IMR-90 (cell line): ENCODE results near the gene GAL3ST3. TPM values are rescaled to one million over a fixed set of nuclear protein-coding genes. Genes with fewer than 3 reads are reported as not detected.

ENCODE experiments used
- ATAC-seq: fragments of 200-7000 bp; cut with Tn5 transposase; 2 replicates; pipeline ENCODE4 v1.9.1; 2020; ENCODE audit warnings: low read depth, mild to moderate bottlenecking, moderate library complexity
- BruUV-seq: library from RNA; stranded (reverse); fragments of 400-500 nt; replicated peaks from 2 replicates; lab custom pipeline; 2021; lab: Mats Ljungman, UMichigan
- CTCF ChIA-PET: fragments of 300-600 bp; formaldehyde crosslinking; extraction: SDS; loops from one replicate; lab custom pipeline; 2021; ENCODE audit warnings: antibody characterized with exemption; lab: Yijun Ruan, JAX
- POLR2A ChIA-PET: fragments of 300-600 bp; sonication (Branson Sonifier 250); formaldehyde crosslinking; loops from one replicate; lab custom pipeline; 2022; ENCODE audit warnings: antibody characterized with exemption; ENCODE audit not compliant: unreplicated experiment; lab: Charles Lee
- DNase-seq: peaks from one replicate; pipeline ENCODE4 v3.0.0; 2013
- H2AFZ ChIP-seq: replicated peaks from 2 replicates; pipeline ENCODE3; 2013; ENCODE audit warnings: low read length, mild to moderate bottlenecking; ENCODE audit not compliant: poor library complexity
- H2AK5ac ChIP-seq: 2 replicates; pipeline ENCODE4 v1.6.1; 2013; ENCODE audit warnings: low read depth, low read length, inconsistent platforms
- H2AK9ac ChIP-seq: replicated peaks from 2 replicates; pipeline ENCODE3; 2013; ENCODE audit warnings: mild to moderate bottlenecking, low read depth, low read length, moderate library complexity; ENCODE audit not compliant: poor library complexity
- H2BK120ac ChIP-seq: 2 replicates; pipeline ENCODE4 v1.6.1; 2013; ENCODE audit warnings: low read depth, low read length, inconsistent platforms
- H2BK15ac ChIP-seq: 3 replicates; pipeline ENCODE4 v1.6.1; 2013; ENCODE audit warnings: low read depth, low read length, inconsistent platforms
- H2BK20ac ChIP-seq: 2 replicates; pipeline ENCODE4 v1.6.1; 2013; ENCODE audit warnings: low read depth, mild to moderate bottlenecking, inconsistent platforms, low read length, moderate library complexity
- H2BK5ac ChIP-seq: 2 replicates; pipeline ENCODE4 v1.6.1; 2013; ENCODE audit warnings: mild to moderate bottlenecking, low read depth, low read length, inconsistent platforms; ENCODE audit not compliant: poor library complexity, severe bottlenecking
- H3K14ac ChIP-seq: replicated peaks from 2 replicates; pipeline ENCODE4 v1.6.1; 2013; ENCODE audit warnings: low read depth, low read length, inconsistent platforms
- H3K18ac ChIP-seq: 2 replicates; pipeline ENCODE4 v1.6.1; 2013; ENCODE audit warnings: low read depth, low read length, control low read depth
- H3K23ac ChIP-seq: 2 replicates; pipeline ENCODE4 v1.6.1; 2013; ENCODE audit warnings: low read depth, low read length, inconsistent platforms
- H3K27ac ChIP-seq: 2 replicates; pipeline ENCODE4 v1.5.1; 2013; ENCODE audit warnings: mild to moderate bottlenecking, control low read depth, low read length; ENCODE audit not compliant: insufficient read depth
- H3K27me3 ChIP-seq: 2 replicates; pipeline ENCODE4 v1.6.1; 2013; ENCODE audit warnings: low read length; ENCODE audit not compliant: control insufficient read depth, insufficient read depth
- H3K36me3 ChIP-seq: 2 replicates; pipeline ENCODE4 v1.6.1; 2013; ENCODE audit warnings: low read length, mixed read lengths; ENCODE audit not compliant: control insufficient read depth, insufficient read depth
- H3K4ac ChIP-seq: 2 replicates; pipeline ENCODE4 v1.6.1; 2013; ENCODE audit warnings: low read depth, low read length, inconsistent platforms
- H3K4me1 ChIP-seq: 2 replicates; pipeline ENCODE4 v1.6.1; 2013; ENCODE audit warnings: low read length, mixed read lengths; ENCODE audit not compliant: control insufficient read depth, insufficient read depth
- H3K4me2 ChIP-seq: 2 replicates; pipeline ENCODE4 v1.6.1; 2013; ENCODE audit warnings: low read depth, mild to moderate bottlenecking, control low read depth, low read length, moderate library complexity
- H3K4me3 ChIP-seq: 2 replicates; pipeline ENCODE4 v1.5.1; 2013; ENCODE audit warnings: low read depth, mild to moderate bottlenecking, control low read depth, low read length, moderate library complexity; ENCODE audit not compliant: insufficient read depth
- H3K56ac ChIP-seq: 2 replicates; pipeline ENCODE4 v1.6.1; 2013; ENCODE audit warnings: low read length, inconsistent platforms; ENCODE audit not compliant: insufficient read depth; ENCODE audit errors: extremely low read depth
- H3K79me1 ChIP-seq, 2 experiments: 2 replicates each; pipeline ENCODE4 v1.6.1; 2013; ENCODE audit warnings: low read length in 2 of 2, inconsistent platforms in 1 of 2, low read depth in 1 of 2
- H3K9ac ChIP-seq: 2 replicates; pipeline ENCODE4 v1.6.1; 2013; ENCODE audit warnings: low read depth, low read length, control low read depth
- H3K9me1 ChIP-seq: 2 replicates; pipeline ENCODE4 v1.6.1; 2013; ENCODE audit warnings: low read length, inconsistent platforms; ENCODE audit not compliant: insufficient read depth
- H3K9me3 ChIP-seq: 2 replicates; pipeline ENCODE4 v1.6.1; 2013; ENCODE audit warnings: low read length; ENCODE audit not compliant: control insufficient read depth, insufficient read depth
- H4K20me1 ChIP-seq: 2 replicates; pipeline ENCODE4 v1.6.1; 2013; ENCODE audit warnings: low read length, inconsistent platforms; ENCODE audit not compliant: insufficient read depth
- H4K5ac ChIP-seq: 2 replicates; pipeline ENCODE4 v1.6.1; 2013; ENCODE audit warnings: mild to moderate bottlenecking, low read depth, low read length, control low read depth
- H4K8ac ChIP-seq, 2 experiments: 2 replicates each; pipeline ENCODE4 v1.6.1; 2013; ENCODE audit warnings: low read depth in 2 of 2, low read length in 2 of 2, control low read depth in 1 of 2, inconsistent platforms in 1 of 2
- H4K91ac ChIP-seq: 2 replicates; pipeline ENCODE4 v1.6.1; 2013; ENCODE audit warnings: low read depth, low read length, inconsistent platforms; ENCODE audit not compliant: insufficient read depth
- CEBPB ChIP-seq: IDR thresholded peaks from 2 replicates; pipeline ENCODE4 v1.6.1; 2012; ENCODE audit warnings: low read depth, low read length, improper control_type of control experiment
- MAZ ChIP-seq: IDR thresholded peaks from 2 replicates; pipeline ENCODE4 v1.6.1; 2012; ENCODE audit warnings: low read depth, mild to moderate bottlenecking, low read length, improper control_type of control experiment, moderate library complexity, borderline replicate concordance
- POLR2A ChIP-seq: IDR thresholded peaks from 2 replicates; pipeline ENCODE4 v1.6.1; 2012; ENCODE audit warnings: mild to moderate bottlenecking, low read depth, low read length
- WGBS, 2 experiments: methylation state at CpG; one replicate each; pipeline versions ENCODE4 v1.1.5 to v1.1.7; 2013; ENCODE audit warnings: missing lambda C conversion rate in 2 of 2; ENCODE audit not compliant: insufficient read length in 1 of 2; ENCODE audit errors: extremely low coverage in 2 of 2; 5-methylcytosine and 5-hydroxymethylcytosine counted together
- dilution Hi-C: fragments of 300-500 bp; cut with HindIII; formaldehyde crosslinking; loops from one replicate; pipeline ENCODE4 v1.14.3; 2018; ENCODE audit warnings: low sequenced_read_pairs; ENCODE audit not compliant: unreplicated experiment
- in situ Hi-C: fragments of 300-500 bp; cut with MboI; formaldehyde crosslinking; loops from 3 replicates; pipeline ENCODE4 v1.14.3; 2019; ENCODE audit warnings: low sequenced_read_pairs, inconsistent platforms, mixed read lengths
- intact Hi-C: fragments of 100-400 bp; cut with micrococcal nuclease; formaldehyde crosslinking; loops from 2 replicates; pipeline ENCODE4 v1.10.0; 2022
- polyA plus RNA-seq, 3 experiments: library from polyadenylated mRNA; depleted of rRNA; stranded (reverse); fragments of >200 nt; gene quantifications; 2 replicates each; pipeline ENCODE4 v1.2.3, GENCODE V29; 2012; ENCODE audit warnings: low replicate concordance in 1 of 3
- total RNA-seq: library from RNA; depleted of rRNA; stranded (reverse); fragments of >200 nt; gene quantifications from 2 replicates; pipeline ENCODE4 v1.2.3, GENCODE V29; 2012

GAL3ST3 gene
- total and polyA plus RNA-seq, 2 of the 4 experiments (the other 2 are of a cell fraction): 0.19 TPM; not detected in 1

DNA sequence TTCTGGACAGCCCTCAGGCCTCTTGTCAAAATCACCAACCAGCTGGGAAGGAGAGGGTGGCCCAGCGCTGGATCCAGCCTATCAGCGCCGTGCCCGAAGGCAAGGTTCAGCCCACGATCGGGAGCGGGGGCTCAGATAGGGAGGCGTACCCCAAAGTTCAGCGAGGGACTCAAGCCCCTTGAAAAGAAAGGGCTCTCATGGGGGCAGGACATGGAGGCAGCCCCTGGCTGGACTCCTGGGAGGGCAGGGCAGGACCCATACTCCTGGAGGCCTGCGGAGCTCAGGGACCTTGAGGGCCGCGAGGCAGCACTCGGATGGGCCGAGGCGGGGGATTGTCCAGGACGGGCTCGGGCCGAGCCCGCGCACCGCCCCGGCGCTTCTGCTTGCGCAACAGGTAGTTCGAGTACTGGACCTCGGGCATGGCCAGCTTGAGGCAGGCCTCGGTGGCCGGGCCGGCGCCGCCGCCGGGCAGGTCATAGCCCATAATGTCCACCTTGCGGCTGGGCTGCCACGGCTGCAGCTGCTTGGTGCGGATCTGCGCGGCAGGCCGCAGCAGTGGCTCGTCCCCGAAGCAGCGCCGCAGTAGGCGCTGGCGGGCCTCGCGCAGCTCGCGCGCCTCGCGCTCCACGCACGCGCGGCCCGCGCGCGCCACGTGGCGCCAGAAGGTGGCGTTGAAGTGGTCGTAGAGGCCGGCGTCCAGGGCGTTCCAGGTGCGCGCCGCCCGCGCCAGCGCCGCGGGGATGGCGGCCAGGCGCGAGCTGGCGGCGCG lies 6.5 kb downstream of the GAL3ST3 start:
- Histone ChIP-seq H3K4me2 (no peak overlapping the region), H3K4me3 (no peak overlapping the region), H4K5ac (no peak overlapping the region), H2AK9ac (no peak overlapping the region), H3K4me1 (no peaks in the 10 kb centered on the region; the same call in 1 of the 2 replicates), H3K9me3 (no peaks in the 10 kb centered on the region; the same call in 1 of the 2 replicates), H4K8ac (no peak overlapping the region), H3K79me1 (no peaks in the 10 kb centered on the region), H3K56ac (no peak overlapping the region), H3K4ac (no peak overlapping the region), H3K9me1 (no peaks in the 10 kb centered on the region), H3K18ac (no peak overlapping the region), H2BK5ac (no peak overlapping the region), H2BK20ac (no peak overlapping the region), H3K27ac (no peak overlapping the region), H4K20me1 (0 out of 2 replicates have a peak, but pooled peaks cover 3% of the 10 kb centered on the region), H3K27me3 (peaks cover 27% of the 10 kb centered on the region), H4K91ac (no peak overlapping the region), H3K14ac (no peak overlapping the region), H3K36me3 (no peaks in the 10 kb centered on the region), H3K9ac (no peak overlapping the region), H2BK15ac (no peak overlapping the region), H2AFZ (no peak overlapping the region), H2AK5ac (no peak overlapping the region), H3K23ac (no peak overlapping the region), H2BK120ac (no peak overlapping the region)
- in situ Hi-C loops (no loop called here), dilution Hi-C loops (no loop called here), intact Hi-C loops (no loop called here)
- TF ChIP-seq POLR2A (no peak), CEBPB (0 out of 2 replicates have a peak, but pooled peaks have one; percentile 13), MAZ (no peak)
- WGBS, 2 experiments: 94% methylated on average over 74 of the region's 81 CpGs; no CpG with 5 or more reads in 1 of the 2 experiments
- ATAC-seq: no peak
- no TSS peak for BruUV-seq
- no peak for DNase-seq
- POLR2A ChIA-PET: no interaction called here
- CTCF ChIA-PET: no interaction called here
